ENCODE measurements around the gene AQP7. TPM values are rescaled to one million over a fixed set of nuclear protein-coding genes. Genes with fewer than 3 reads are reported as not detected.
"Not testable (repeated sequence)": the region's sequence is repeated elsewhere in the genome, so short reads cannot be mapped to it uniquely, and the experiment has no call there.

AQP7 gene
- total RNA-seq, 1 donor from 2014 or later = 15.0 TPM

- peak; percentile 70 for DNase-seq (ENCODE audit: low spot score)
Measured at GRCh38 chr9:33395159-33395879, 7.0 kb downstream of the AQP7 start.

DNA sequence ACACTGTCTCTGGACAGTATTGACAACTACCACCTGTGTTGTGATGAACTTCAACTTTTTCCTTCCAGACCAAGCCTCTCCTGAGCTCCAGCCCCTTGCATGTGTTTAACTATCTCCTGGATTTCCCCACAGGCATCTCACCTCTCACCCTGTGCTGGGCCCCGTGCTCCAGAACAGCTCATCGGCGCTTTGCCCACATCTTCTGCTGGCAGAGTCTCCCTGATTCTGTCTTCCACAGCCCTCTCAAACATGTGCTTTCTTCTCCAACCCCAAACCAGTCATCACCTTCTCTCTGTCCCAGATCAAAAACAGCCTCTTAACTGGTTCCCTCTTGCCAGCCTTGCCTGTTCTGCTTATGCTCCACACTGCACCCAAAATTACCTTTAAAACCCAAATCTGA is 8.4 kb downstream of the AQP7 start:
- not testable (repeated sequence) for DNase-seq (ENCODE audit: low spot score)

DNA sequence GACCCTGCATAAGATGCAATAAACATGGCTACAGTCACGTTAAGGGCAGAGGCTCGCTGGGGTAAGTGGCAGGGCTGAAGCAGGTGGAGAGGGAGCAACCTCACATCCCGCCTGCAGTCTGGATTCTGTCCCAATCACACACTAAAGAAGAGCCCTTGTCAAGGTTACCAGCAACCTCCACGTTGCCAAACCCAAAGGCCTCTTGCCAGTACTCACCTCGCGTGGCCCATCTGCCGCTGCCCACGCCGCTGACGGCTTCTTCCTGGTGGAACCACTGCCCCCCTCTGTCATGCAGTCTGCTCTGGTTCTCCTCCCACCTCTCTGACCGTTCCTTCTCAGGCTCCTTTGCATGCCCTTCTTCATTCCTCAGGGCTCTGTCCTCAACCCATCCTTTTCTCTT is 8.8 kb downstream of the AQP7 start:
- no peak for DNase-seq (ENCODE audit: low spot score)

- not testable (repeated sequence) for DNase-seq (ENCODE audit: low spot score)
Measured at GRCh38 chr9:33392591-33393021, 9.8 kb downstream of the AQP7 start.

- peak; percentile 83 for DNase-seq (ENCODE audit: low spot score)
Measured at GRCh38 chr9:33391111-33391771, 11.1 kb downstream of the AQP7 start.

DNA sequence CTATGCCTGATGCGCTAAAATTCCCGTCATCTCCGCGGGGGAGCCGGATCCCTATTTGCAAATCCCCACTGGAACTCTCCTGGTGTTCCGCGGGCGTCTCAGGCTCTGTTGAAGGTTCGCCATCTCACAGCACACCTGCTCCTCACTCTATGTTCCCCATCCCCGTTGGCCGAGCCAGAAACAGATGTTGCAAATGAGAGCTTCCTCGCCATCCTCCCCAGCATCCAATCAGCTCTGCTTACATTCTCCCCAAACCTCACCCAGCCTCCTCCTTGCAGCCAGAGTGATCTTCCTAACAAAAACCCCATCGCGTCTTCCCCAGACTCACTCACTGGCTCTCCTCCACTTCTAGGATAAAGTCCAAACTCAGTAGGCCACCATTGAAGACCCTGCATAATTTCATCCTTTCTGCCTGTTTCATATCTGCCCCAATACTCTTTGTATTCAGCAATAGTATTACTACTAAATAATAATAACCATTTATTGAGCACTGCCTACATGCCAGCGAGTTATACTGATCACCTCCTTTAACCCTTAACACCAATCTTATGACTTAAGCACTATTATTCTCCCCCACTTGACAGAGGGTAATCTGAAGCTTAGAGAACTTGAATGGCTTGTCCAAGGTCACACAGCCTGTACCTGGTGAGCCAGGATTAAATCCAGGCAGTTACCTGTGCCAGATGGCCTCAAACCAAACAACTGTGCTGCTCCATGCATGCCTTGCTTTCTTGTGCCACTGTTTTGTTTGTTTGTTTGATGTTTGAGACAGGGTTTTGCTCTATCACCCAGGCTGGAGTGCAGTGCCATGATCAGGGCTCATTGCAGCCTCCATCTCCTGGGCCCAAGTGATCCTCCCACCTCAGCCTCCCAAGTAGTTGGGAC is 14.0 kb downstream of the AQP7 start:
- DNase-seq (ENCODE audit: low spot score) = no peak

DNA sequence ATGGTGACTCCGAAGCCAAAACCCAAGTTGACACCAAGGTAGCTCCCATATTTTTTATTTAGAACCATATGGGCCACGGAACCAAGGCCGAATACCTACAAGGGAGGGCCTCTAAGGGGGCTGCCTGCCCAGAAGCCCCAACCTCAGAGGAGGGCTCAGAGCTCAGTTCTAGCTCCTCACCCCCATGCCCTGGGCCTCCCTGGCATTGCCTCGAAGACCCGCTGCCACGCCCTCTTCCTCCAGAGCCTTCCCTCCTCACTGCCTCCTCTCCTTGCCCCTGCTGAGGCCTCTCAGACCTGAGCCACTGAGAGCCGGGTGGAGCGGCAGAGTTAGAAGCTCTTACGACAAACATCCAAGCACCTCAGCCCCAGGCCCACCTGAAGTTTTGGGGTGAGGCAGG is 15.4 kb downstream of the AQP7 start:
- DNase-seq (ENCODE audit: low spot score) = not testable (repeated sequence)

- not testable (repeated sequence) for DNase-seq (ENCODE audit: low spot score)
Measured at GRCh38 chr9:33386641-33386996, 15.7 kb downstream of the AQP7 start.

- DNase-seq (ENCODE audit: low spot score) = not testable (repeated sequence)
Measured at GRCh38 chr9:33385979-33386640, 16.3 kb downstream of the AQP7 start.

GRCh38 chr9:33385536-33385935 is 16.8 kb downstream of the AQP7 start:
- DNase-seq (ENCODE audit: low spot score) = not testable (repeated sequence)

- not testable (repeated sequence) for DNase-seq (ENCODE audit: low spot score)
Measured at GRCh38 chr9:33383396-33383795, 19.0 kb downstream of the AQP7 start.

DNA sequence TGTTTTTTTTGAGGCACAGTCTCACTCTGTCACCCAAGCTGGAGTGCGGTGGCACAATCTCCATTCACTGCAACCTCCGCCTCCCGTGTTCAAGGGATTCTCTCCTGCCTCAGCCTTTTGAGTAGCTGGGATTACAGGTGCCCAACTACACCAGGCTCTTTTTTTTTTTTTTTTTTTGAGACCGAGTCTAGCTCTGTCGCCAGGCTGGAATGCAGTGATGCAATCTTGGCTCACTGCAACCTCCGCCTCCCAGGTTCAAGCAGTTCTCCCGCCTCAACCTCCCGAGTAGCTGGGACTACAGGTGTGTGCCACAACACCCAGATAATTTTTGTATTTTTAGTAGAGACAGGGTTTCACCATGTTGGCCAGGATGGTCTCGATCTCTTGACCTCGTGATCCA is 20.0 kb downstream of the AQP7 start:
- DNase-seq (ENCODE audit: low spot score) = not testable (repeated sequence)

DNA sequence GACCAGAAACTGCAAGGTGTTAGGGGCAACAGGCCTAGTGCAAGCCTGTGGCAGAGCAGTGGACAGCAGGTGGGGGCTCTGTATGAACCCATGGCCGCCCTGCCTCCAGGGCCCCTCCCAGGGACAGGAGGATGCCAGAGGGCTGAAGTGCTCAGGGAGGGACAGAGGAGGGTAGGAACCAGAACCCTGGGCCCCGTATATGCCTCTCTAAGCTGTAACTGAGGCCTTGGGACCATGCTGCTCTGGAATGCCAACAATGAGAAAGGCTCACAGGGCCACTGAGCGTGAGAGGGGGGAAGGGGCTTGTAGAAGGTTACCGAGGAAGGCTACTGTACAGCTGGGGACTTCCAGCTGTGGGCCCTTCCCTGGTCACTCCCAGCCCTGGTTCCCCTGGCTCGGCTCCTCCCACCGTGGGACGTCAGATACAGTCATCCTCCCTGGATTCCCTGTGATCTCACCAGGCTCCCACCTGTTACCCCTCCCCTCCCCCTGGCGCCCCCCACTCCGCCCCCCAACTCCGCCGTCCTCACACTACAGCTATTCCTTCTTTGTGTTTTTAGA is 21.1 kb downstream of the AQP7 start:
- DNase-seq (ENCODE audit: low spot score) = no peak

DNA sequence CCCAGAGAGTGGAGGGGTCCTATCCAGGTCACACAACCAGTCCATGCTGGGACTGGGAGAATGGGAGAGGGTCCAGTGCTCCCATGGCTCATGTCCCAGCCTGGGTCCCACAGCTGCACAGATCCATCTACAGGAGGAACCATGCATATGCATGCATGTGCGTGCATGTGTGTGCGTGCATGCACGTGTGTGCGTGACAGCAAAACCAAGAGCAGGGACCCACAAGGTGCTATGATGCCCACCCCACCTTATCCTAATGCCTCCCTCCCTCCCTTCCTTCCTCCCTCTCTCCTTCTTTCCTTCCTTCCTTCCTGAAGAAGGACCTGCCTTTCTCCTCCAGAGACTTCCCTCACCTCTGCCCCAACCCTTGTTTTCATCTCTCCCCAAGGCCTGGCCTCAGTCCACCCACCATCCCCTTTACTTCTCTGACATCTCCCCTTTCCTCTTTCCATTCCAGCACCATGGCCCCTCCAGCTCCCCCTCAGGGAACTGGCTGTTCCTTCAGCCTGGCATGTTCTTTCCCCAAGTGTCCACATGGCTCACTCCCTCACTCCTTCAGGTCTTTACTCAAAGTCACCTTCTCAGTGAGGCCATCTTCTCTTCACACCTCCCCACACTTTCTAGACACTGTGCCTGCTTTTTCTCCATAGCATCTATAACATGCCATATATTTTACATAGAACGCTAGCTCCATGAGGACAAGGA is 21.8 kb downstream of the AQP7 start:
- DNase-seq (ENCODE audit: low spot score) = no peak

DNA sequence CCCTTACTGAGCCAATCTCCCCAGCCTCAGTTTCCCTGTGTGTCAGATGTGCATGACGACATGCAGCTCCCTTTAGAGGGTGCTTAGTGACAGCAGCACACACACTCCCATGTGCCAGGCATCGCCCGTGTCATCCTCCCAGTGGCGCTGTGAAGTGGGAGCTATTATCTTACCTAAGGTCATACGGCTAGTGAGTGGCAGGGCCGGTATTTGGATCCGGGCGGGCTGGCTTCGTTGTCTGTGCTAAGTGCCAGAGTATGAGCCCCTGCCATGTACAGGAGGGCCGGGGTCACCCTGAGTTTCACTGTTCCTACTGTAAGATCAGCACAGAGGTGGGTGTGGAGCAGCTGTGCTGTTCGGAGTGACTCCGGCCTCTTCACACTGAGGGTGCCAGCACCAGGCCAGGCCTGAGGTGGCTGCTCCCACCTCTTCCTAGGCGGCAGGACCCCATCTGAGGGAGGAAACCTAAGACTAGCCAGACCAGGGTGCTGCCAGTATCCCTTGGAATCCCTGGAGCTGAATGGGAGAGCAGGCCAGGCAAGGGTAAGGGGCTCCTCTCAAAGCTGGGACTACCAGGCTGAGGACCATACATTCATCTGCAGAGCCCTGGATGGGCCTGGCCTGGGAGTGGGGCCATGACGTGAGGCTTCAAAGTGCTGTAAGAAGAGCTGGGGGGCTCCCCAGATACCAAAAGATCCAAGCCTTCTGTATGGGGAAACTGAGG is 22.5 kb downstream of the AQP7 start:
- no peak for DNase-seq (ENCODE audit: low spot score)

DNA sequence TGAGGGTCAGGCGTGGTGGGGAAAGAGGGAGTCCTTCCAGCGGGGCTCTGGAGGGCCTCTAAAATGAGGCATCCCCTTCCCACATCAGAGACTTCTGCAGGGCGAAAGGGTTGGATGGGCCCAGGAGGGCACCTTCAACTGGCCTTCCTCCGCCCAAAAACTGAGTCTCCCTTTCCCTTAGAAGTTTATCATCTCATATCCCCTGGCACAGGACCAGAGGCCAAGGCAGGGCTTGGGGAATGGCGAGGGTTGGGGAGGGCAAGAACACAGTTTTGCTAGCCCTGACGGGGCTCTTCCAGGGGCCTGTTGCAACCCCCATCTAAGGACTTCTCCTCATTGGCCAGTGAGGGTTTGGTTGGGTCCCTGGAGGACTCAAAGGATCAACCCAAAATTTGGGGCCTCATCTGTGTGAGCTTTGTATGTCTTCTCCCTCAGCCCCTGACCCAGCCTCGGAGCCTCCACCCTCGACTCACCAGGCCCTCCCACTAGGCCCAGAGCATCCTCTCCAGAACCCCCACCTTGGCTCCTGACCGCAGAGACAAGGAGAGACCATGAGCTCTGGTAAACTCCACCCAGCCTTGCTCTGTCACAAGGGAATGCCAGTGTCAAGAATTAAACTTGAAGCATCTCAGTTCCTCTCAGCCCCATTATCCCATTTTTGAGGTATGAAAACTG is 24.1 kb downstream of the AQP7 start:
- DNase-seq (ENCODE audit: low spot score) = no peak

DNA sequence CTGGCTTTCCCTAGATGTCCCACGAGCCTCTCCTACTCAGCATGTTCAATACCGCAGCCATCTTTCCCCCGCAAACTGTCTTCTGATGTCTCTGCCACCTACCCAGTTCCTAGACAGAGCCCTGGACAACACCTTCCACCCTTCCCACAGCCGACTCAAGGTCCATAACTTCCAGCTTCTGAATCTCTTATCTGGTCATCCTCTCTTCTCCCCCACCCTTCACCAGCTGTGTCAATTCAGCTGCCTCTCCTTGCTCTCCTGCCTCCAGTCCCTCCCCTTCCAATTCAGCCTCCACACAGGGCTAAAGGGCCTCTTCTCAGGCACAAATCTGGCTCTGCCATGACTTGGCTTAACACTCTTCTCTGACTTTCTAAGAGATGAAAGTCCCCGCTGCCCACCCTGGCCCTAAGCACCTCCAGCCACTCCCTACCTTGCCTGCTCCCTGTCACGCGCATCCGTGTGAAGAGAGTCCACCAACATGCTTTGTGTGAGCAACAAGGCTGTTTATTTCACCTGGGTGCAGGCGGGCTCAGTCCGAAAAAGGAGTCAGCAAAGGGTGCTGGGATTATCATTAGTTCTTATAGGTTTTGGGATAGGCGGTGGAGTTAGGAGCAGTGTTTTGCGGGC is 25.2 kb downstream of the AQP7 start:
- no peak for DNase-seq (ENCODE audit: low spot score)

- no peak for DNase-seq (ENCODE audit: low spot score)
Measured at GRCh38 chr9:33375841-33376321, 26.5 kb downstream of the AQP7 start.

- DNase-seq (ENCODE audit: low spot score) = no peak
Measured at GRCh38 chr9:33375238-33375840, 27.0 kb downstream of the AQP7 start.
